OCI-LY7 (cell line): ENCODE results near the gene UBC. TPM values are rescaled to one million over a fixed set of nuclear protein-coding genes. Genes with fewer than 3 reads are reported as not detected.
A peak's percentile ranks its signal among the peaks of the same experiment; 100 is the strongest.

Experiments
- BruUV-seq: library from RNA; stranded (reverse); fragments of 400-500 nt; replicated peaks from 2 replicates; lab custom pipeline; 2021; lab: Mats Ljungman, UMichigan
- CTCF ChIA-PET: fragments of 300-600 bp; sonication (Branson Sonifier 250); formaldehyde crosslinking; loops from one replicate; lab custom pipeline; 2022; ENCODE audit warnings: antibody characterized with exemption; ENCODE audit not compliant: unreplicated experiment; lab: Charles Lee
- POLR2A ChIA-PET: fragments of 300-600 bp; sonication (Branson Sonifier 250); formaldehyde crosslinking; loops from one replicate; lab custom pipeline; 2022; ENCODE audit warnings: antibody characterized with exemption; lab: Charles Lee
- DNase-seq: peaks from one replicate; pipeline ENCODE4 v3.0.0-alpha.2; 2015; ENCODE audit warnings: low spot score
- H2AFZ ChIP-seq: fragments of 200-600 bp; sonication (generic), shearing (Covaris generic); 2 replicates; pipeline ENCODE4 v1.6.1; 2014; ENCODE audit warnings: mild to moderate bottlenecking, antibody characterized with exemption, low read length, moderate library complexity
- H3K27ac ChIP-seq: fragments of 200-600 bp; sonication (generic); 2 replicates; pipeline ENCODE4 v1.5.1; 2014; ENCODE audit warnings: mixed run types, low read depth, mild to moderate bottlenecking, moderate library complexity, low read length, inconsistent platforms; ENCODE audit not compliant: poor library complexity, severe bottlenecking
- H3K36me3 ChIP-seq: fragments of 200-600 bp; sonication (generic); 2 replicates; pipeline ENCODE4 v1.6.1; 2014; ENCODE audit warnings: mild to moderate bottlenecking, antibody characterized with exemption, low read length, moderate library complexity, mixed read lengths; ENCODE audit not compliant: insufficient read depth
- H3K4me1 ChIP-seq: fragments of 200-600 bp; sonication (generic); 2 replicates; pipeline ENCODE4 v1.5.1; 2014; ENCODE audit warnings: mild to moderate bottlenecking, low read length; ENCODE audit not compliant: insufficient read depth, poor library complexity, severe bottlenecking
- H3K4me2 ChIP-seq: fragments of 200-600 bp; sonication (generic); 2 replicates; pipeline ENCODE4 v1.6.1; 2014; ENCODE audit warnings: mild to moderate bottlenecking, low read length
- H3K4me3 ChIP-seq: fragments of 200-600 bp; sonication (generic); 2 replicates; pipeline ENCODE4 v1.5.1; 2014; ENCODE audit warnings: mild to moderate bottlenecking, low read depth, low read length; ENCODE audit not compliant: poor library complexity, severe bottlenecking
- H3K79me2 ChIP-seq: fragments of 200-600 bp; sonication (generic); 2 replicates; pipeline ENCODE4 v1.6.1; 2016; ENCODE audit warnings: low read depth, mild to moderate bottlenecking, low read length, moderate library complexity, mixed read lengths; ENCODE audit not compliant: insufficient read depth
- H3K9me2 ChIP-seq: fragments of 200-600 bp; sonication (generic); 2 replicates; pipeline ENCODE4 v1.6.1; 2016; ENCODE audit warnings: mild to moderate bottlenecking, low read length, mixed read lengths; ENCODE audit not compliant: insufficient read depth
- H3K9me3 ChIP-seq: fragments of 200-600 bp; sonication (generic); 2 replicates; pipeline ENCODE4 v1.6.1; 2014; ENCODE audit warnings: mild to moderate bottlenecking, mixed run types, low read length, mixed read lengths
- H4K20me1 ChIP-seq: fragments of 200-600 bp; sonication (generic); 2 replicates; pipeline ENCODE4 v1.6.1; 2014; ENCODE audit warnings: mild to moderate bottlenecking, antibody characterized with exemption, low read length, moderate library complexity, mixed read lengths; ENCODE audit not compliant: insufficient read depth
- EZH2phosphoT487 ChIP-seq: fragments of 200-600 bp; sonication (generic); IDR thresholded peaks from 2 replicates; pipeline ENCODE4 v1.6.1; 2018; ENCODE audit warnings: low read depth, borderline replicate concordance, mild to moderate bottlenecking, mixed run types, antibody characterized with exemption, low read length, moderate library complexity, mixed read lengths
- intact Hi-C: fragments of 100-400 bp; cut with micrococcal nuclease; formaldehyde crosslinking; loops from one replicate; pipeline ENCODE4 v1.10.0; 2022; ENCODE audit not compliant: unreplicated experiment
- total RNA-seq, 2 experiments: library from RNA; depleted of rRNA in 1 of 2; stranded (reverse); fragments of >200 nt in 1 of 2; shearing (Covaris generic) in 1 of 2; gene quantifications; 2 replicates each; pipeline ENCODE4 v1.2.3, GENCODE V29; 2014 to 2022
- TF ChIP-seq, protein P1 (sequence below): fragments of 200-600 bp; sonication (generic); conservative IDR thresholded peaks from 2 replicates; pipeline ENCODE4 v1.5.1; 2014; ENCODE audit warnings: mild to moderate bottlenecking, antibody characterized with exemption, low read length, moderate library complexity, mixed read lengths

Gene UBC
- total RNA-seq, 2 experiments from 2014 or later = 431 to 616 TPM

GRCh38 chr12:124868252-124869058 lies 46.0 kb downstream of the UBC start:
- no peak for DNase-seq
- H3K4me1 ChIP-seq = peaks cover 26% of the 10 kb centered on the region
- H4K20me1 ChIP-seq = no peaks in the 10 kb centered on the region
- H2AFZ ChIP-seq = no peak overlapping the region
- BruUV-seq = no TSS peak
- no peaks in the 10 kb centered on the region for H3K36me3 ChIP-seq
- TF ChIP-seq EZH2phosphoT487 = no peak
- TF ChIP-seq, protein P1, sequence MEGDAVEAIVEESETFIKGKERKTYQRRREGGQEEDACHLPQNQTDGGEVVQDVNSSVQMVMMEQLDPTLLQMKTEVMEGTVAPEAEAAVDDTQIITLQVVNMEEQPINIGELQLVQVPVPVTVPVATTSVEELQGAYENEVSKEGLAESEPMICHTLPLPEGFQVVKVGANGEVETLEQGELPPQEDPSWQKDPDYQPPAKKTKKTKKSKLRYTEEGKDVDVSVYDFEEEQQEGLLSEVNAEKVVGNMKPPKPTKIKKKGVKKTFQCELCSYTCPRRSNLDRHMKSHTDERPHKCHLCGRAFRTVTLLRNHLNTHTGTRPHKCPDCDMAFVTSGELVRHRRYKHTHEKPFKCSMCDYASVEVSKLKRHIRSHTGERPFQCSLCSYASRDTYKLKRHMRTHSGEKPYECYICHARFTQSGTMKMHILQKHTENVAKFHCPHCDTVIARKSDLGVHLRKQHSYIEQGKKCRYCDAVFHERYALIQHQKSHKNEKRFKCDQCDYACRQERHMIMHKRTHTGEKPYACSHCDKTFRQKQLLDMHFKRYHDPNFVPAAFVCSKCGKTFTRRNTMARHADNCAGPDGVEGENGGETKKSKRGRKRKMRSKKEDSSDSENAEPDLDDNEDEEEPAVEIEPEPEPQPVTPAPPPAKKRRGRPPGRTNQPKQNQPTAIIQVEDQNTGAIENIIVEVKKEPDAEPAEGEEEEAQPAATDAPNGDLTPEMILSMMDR = no peak
- H3K9me3 ChIP-seq = no peaks in the 10 kb centered on the region
- ChIA-PET POLR2A (no interaction called here), CTCF (no interaction called here)
- no peak overlapping the region for H3K4me2 ChIP-seq
- intact Hi-C loops = no loop called here
- peaks cover under 1% of the 10 kb centered on the region; the same call in 1 of the 2 replicates for H3K79me2 ChIP-seq
- no peak overlapping the region for H3K27ac ChIP-seq
- H3K4me3 ChIP-seq = no peak overlapping the region
- H3K9me2 ChIP-seq = no peaks in the 10 kb centered on the region

GRCh38 chr12:124867401-124867930 lies 47.0 kb downstream of the UBC start:
- Histone ChIP-seq H3K4me2 (no peak overlapping the region), H4K20me1 (no peaks in the 10 kb centered on the region), H3K9me3 (no peaks in the 10 kb centered on the region), H2AFZ (peak overlapping the region; percentile 28; the same call in 1 of the 2 replicates), H3K27ac (no peak overlapping the region), H3K4me3 (no peak overlapping the region), H3K4me1 (peaks cover 26% of the 10 kb centered on the region), H3K9me2 (no peaks in the 10 kb centered on the region), H3K36me3 (no peaks in the 10 kb centered on the region), H3K79me2 (peaks cover 10% of the 10 kb centered on the region; the same call in 1 of the 2 replicates)
- BruUV-seq = no TSS peak
- ChIA-PET POLR2A (no interaction called here), CTCF (no interaction called here)
- intact Hi-C loops = no loop called here
- DNase-seq = no peak
- no peak for TF ChIP-seq EZH2phosphoT487
- TF ChIP-seq, protein P1 = no peak
